ENCODE measurements around the gene LARP4B. TPM values are rescaled to one million over a fixed set of nuclear protein-coding genes. Genes with fewer than 3 reads are reported as not detected.

Gene LARP4B
- total RNA-seq, 2 donors from 2014 or later = 42.2 to 70.6 TPM

- H3K27ac ChIP-seq = no peak overlapping the region
- no peak overlapping the region for H3K4me3 ChIP-seq
- H3K36me3 ChIP-seq = no peaks in the 10 kb centered on the region
- H3K4me1 ChIP-seq (ENCODE audit: control insufficient read depth in 1 of 2, low read depth in 2 of 2) = no peaks in the 10 kb centered on the region
- H3K27me3 ChIP-seq (replicated peaks; ENCODE audit: insufficient read depth) = no peaks in the 10 kb centered on the region
- no peaks in the 10 kb centered on the region for H3K9me3 ChIP-seq
- TF ChIP-seq, protein P1, sequence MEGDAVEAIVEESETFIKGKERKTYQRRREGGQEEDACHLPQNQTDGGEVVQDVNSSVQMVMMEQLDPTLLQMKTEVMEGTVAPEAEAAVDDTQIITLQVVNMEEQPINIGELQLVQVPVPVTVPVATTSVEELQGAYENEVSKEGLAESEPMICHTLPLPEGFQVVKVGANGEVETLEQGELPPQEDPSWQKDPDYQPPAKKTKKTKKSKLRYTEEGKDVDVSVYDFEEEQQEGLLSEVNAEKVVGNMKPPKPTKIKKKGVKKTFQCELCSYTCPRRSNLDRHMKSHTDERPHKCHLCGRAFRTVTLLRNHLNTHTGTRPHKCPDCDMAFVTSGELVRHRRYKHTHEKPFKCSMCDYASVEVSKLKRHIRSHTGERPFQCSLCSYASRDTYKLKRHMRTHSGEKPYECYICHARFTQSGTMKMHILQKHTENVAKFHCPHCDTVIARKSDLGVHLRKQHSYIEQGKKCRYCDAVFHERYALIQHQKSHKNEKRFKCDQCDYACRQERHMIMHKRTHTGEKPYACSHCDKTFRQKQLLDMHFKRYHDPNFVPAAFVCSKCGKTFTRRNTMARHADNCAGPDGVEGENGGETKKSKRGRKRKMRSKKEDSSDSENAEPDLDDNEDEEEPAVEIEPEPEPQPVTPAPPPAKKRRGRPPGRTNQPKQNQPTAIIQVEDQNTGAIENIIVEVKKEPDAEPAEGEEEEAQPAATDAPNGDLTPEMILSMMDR (IDR thresholded peaks at IDR 0.05) = no peak
- DNase-seq (ENCODE audit: low spot score) (no peak), ATAC-seq (ENCODE audit: insufficient number of reproducible peaks, low FRiP score, low read depth) (no peak)
Measured at GRCh38 chr10:949446-949845, 17.9 kb upstream of the LARP4B start.

GRCh38 chr10:948347-948746, 16.8 kb upstream of the LARP4B start:
- TF ChIP-seq, protein P1 (IDR thresholded peaks at IDR 0.05) = no peak
- no peaks in the 10 kb centered on the region for H3K27me3 ChIP-seq (replicated peaks; ENCODE audit: insufficient read depth)

DNA sequence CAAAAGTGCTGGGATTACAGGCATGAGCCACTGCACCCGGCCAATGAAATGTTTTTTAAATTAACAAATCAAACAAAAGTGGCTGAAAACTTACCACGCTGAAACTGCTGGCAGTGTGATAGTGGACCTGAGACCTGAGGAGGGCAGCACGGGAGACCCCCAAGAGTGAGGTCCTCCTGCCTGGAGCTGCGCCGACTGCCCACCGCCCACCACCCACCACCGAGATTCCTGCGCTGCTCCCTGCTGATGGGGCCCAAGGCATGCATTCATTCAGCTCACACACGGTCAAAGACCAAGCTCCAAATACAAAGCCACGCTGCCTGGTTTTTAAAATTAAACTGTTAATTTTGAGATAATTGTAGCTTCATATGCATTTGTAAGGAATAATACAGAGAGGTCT, 16.4 kb upstream of the LARP4B start:
- TF ChIP-seq, protein P1 (IDR thresholded peaks at IDR 0.05) = no peak
- H3K4me3 ChIP-seq = no peak overlapping the region
- H3K4me1 ChIP-seq (ENCODE audit: control insufficient read depth in 1 of 2, low read depth in 2 of 2) = no peaks in the 10 kb centered on the region
- no peaks in the 10 kb centered on the region for H3K36me3 ChIP-seq
- ATAC-seq (ENCODE audit: insufficient number of reproducible peaks, low FRiP score, low read depth) (no peak), DNase-seq (ENCODE audit: low spot score) (no peak)
- no peaks in the 10 kb centered on the region for H3K27me3 ChIP-seq (replicated peaks; ENCODE audit: insufficient read depth)
- no peaks in the 10 kb centered on the region for H3K9me3 ChIP-seq
- H3K27ac ChIP-seq = no peak overlapping the region

More at GRCh38 chr10:948347-948746, 16.8 kb upstream of the LARP4B start:
- Histone ChIP-seq H3K27ac (no peak overlapping the region), H3K36me3 (no peaks in the 10 kb centered on the region), H3K4me3 (no peak overlapping the region), H3K9me3 (no peaks in the 10 kb centered on the region), H3K4me1 (ENCODE audit: control insufficient read depth in 1 of 2, low read depth in 2 of 2) (no peaks in the 10 kb centered on the region)
- DNase-seq (ENCODE audit: low spot score) (no peak), ATAC-seq (ENCODE audit: insufficient number of reproducible peaks, low FRiP score, low read depth) (no peak)

DNA sequence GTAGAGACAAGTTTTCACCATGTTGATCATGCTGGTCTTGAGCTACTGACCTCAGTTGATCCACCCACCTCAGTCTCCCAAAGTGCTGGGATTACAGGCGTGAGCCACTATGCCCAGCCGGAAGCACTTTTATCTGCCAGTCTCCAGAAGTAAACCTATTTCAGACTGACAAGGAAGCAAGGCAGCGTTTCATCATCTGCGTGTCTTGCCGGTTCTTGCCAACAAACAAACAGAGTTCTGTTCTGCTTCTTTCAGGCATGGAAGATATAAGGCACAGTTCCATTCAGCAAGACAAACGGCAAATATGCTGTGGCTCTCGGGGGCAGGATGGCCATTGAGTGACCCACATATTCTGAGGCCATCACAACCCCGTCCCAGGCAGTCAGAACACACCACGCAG, 15.5 kb upstream of the LARP4B start:
- no peak overlapping the region for H3K4me3 ChIP-seq
- no peaks in the 10 kb centered on the region for H3K27me3 ChIP-seq (replicated peaks; ENCODE audit: insufficient read depth)
- no peaks in the 10 kb centered on the region for H3K9me3 ChIP-seq
- DNase-seq (ENCODE audit: low spot score) = no peak
- no peaks in the 10 kb centered on the region for H3K4me1 ChIP-seq (ENCODE audit: control insufficient read depth in 1 of 2, low read depth in 2 of 2)
- H3K36me3 ChIP-seq = no peaks in the 10 kb centered on the region
- no peak for ATAC-seq (ENCODE audit: insufficient number of reproducible peaks, low FRiP score, low read depth)
- TF ChIP-seq, protein P1 (IDR thresholded peaks at IDR 0.05) = no peak
- H3K27ac ChIP-seq = no peak overlapping the region

GRCh38 chr10:945778-946177, 14.3 kb upstream of the LARP4B start:
- TF ChIP-seq, protein P1 (IDR thresholded peaks at IDR 0.05) = no peak

More at GRCh38 chr10:945778-946177, 14.3 kb upstream of the LARP4B start:
- no peak for ATAC-seq (ENCODE audit: insufficient number of reproducible peaks, low FRiP score, low read depth)
- Histone ChIP-seq H3K9me3 (no peaks in the 10 kb centered on the region), H3K27me3 (replicated peaks; ENCODE audit: insufficient read depth) (no peaks in the 10 kb centered on the region), H3K4me3 (no peak overlapping the region), H3K27ac (no peak overlapping the region), H3K36me3 (no peaks in the 10 kb centered on the region), H3K4me1 (ENCODE audit: control insufficient read depth in 1 of 2, low read depth in 2 of 2) (no peaks in the 10 kb centered on the region)
- DNase-seq (ENCODE audit: low spot score) = no peak

Measured in thoracic aorta (tissue), 2 donors.